HFFc6 (cell line): Measurements from ENCODE around the gene ELMOD3. TPM values are rescaled to one million over a fixed set of nuclear protein-coding genes. Genes with fewer than 3 reads are reported as not detected.
"Not testable (repeated sequence)": the region's sequence is repeated elsewhere in the genome, so short reads cannot be mapped to it uniquely, and the experiment has no call there.

Source experiments
- DNase-seq: peaks from one replicate; pipeline ENCODE4 v3.0.0-alpha.2; 2018
- H3K27ac Mint-ChIP-seq: 2 replicates; pipeline ENCODE4 v1.8.0; 2020; ENCODE audit warnings: mild to moderate bottlenecking, mixed read lengths
- H3K27me3 Mint-ChIP-seq: 2 replicates; pipeline ENCODE4 v1.8.0; 2021; ENCODE audit warnings: mild to moderate bottlenecking, moderate library complexity, mixed read lengths; ENCODE audit not compliant: insufficient read depth
- H3K36me3 Mint-ChIP-seq: 2 replicates; pipeline ENCODE4 v1.8.0; 2021; ENCODE audit warnings: low read depth, mixed read lengths
- H3K4me1 Mint-ChIP-seq: 2 replicates; pipeline ENCODE4 v1.8.0; 2020; ENCODE audit warnings: low read depth, mixed read lengths
- H3K4me3 Mint-ChIP-seq: 2 replicates; pipeline ENCODE4 v1.8.0; 2020; ENCODE audit warnings: mild to moderate bottlenecking, moderate library complexity, mixed read lengths
- H3K9me3 Mint-ChIP-seq: 2 replicates; pipeline ENCODE4 v1.8.0; 2020; ENCODE audit warnings: mild to moderate bottlenecking, mixed read lengths
- CTCF ChIP-seq: fragments of 200-600 bp; sonication (generic); IDR thresholded peaks from 2 replicates; pipeline ENCODE4 v1.5.0; 2021; ENCODE audit warnings: antibody characterized with exemption, mild to moderate bottlenecking
- total RNA-seq, 6 experiments: library from RNA; stranded (reverse); fragmentation: NEBNext Ultra II Directional; extraction: Animal tissue kit (Norgen Biotek cat#: 25700); gene quantifications; 2 replicates in 1 of 6; 3 replicates in 5 of 6; pipeline ENCODE4 v1.2.3, GENCODE V29; 2021

The ELMOD3 gene
- total RNA-seq, 6 experiments from 2014 or later, result 7.0 to 10.9 (median 9.3) TPM

GRCh38 chr2:85327160-85327821 lies 27.3 kb upstream of the ELMOD3 start:
- no peaks in the 10 kb centered on the region for H3K9me3 Mint-ChIP-seq
- peaks cover 50% of the 10 kb centered on the region for H3K4me1 Mint-ChIP-seq
- H3K36me3 Mint-ChIP-seq, result peaks cover 45% of the 10 kb centered on the region
- TF ChIP-seq CTCF, result no peak
- peak overlapping the region; percentile 93 for H3K4me3 Mint-ChIP-seq
- peaks cover 3% of the 10 kb centered on the region; the same call in 1 of the 2 replicates for H3K27me3 Mint-ChIP-seq
- peak overlapping the region; percentile 94 for H3K27ac Mint-ChIP-seq
- DNase-seq, result peak; percentile 36

GRCh38 chr2:85327822-85328617 lies 26.5 kb upstream of the ELMOD3 start, which contains the start of gene TGOLN2:
TSS of gene TGOLN2 (minus strand) at chr2:85327989. CDS start at chr2:85327962, 27 bp downstream.
- Mint-ChIP-seq H3K9me3 (no peaks in the 10 kb centered on the region), H3K27ac (peak within 1 kb of the TSS; percentile 94), H3K4me1 (peaks cover 43% of the 10 kb centered on the region), H3K27me3 (peaks cover 3% of the 10 kb centered on the region; the same call in 1 of the 2 replicates), H3K36me3 (peaks cover 39% of the 10 kb centered on the region), H3K4me3 (peak within 1 kb of the TSS; percentile 93)
- DNase-seq, result peak; percentile 81
- TF ChIP-seq CTCF, result peak; percentile 37

- H3K36me3 Mint-ChIP-seq, result peaks cover 34% of the 10 kb centered on the region
- H3K27me3 Mint-ChIP-seq, result peaks cover 3% of the 10 kb centered on the region; the same call in 1 of the 2 replicates
- no peak for TF ChIP-seq CTCF
- peaks cover 43% of the 10 kb centered on the region for H3K4me1 Mint-ChIP-seq
- no peak overlapping the region; the same call in 1 of the 2 replicates for H3K4me3 Mint-ChIP-seq
- no peaks in the 10 kb centered on the region for H3K9me3 Mint-ChIP-seq
- no peak for DNase-seq
- H3K27ac Mint-ChIP-seq, result no peak overlapping the region
Measured at GRCh38 chr2:85329181-85329651, 25.4 kb upstream of the ELMOD3 start.

GRCh38 chr2:85329701-85330100 lies 24.9 kb upstream of the ELMOD3 start:
- not testable (repeated sequence) for H3K27me3 Mint-ChIP-seq, DNase-seq
- H3K4me1 Mint-ChIP-seq, result peaks cover 39% of the 10 kb centered on the region

GRCh38 chr2:85330839-85331636 lies 23.5 kb upstream of the ELMOD3 start:
- peaks cover 16% of the 10 kb centered on the region for H3K36me3 Mint-ChIP-seq
- H3K27ac Mint-ChIP-seq, result no peak overlapping the region
- DNase-seq, result no peak
- H3K9me3 Mint-ChIP-seq, result no peaks in the 10 kb centered on the region
- peaks cover 3% of the 10 kb centered on the region; the same call in 1 of the 2 replicates for H3K27me3 Mint-ChIP-seq
- no peak for TF ChIP-seq CTCF
- H3K4me3 Mint-ChIP-seq, result no peak overlapping the region
- H3K4me1 Mint-ChIP-seq, result peaks cover 26% of the 10 kb centered on the region

More at GRCh38 chr2:85329701-85330100, 24.9 kb upstream of the ELMOD3 start:
- not testable (repeated sequence) for H3K9me3 Mint-ChIP-seq, H3K27ac Mint-ChIP-seq, H3K4me3 Mint-ChIP-seq
- peaks cover 30% of the 10 kb centered on the region for H3K36me3 Mint-ChIP-seq

GRCh38 chr2:85333877-85334276 lies 20.7 kb upstream of the ELMOD3 start:
- not testable (repeated sequence) for H3K9me3 Mint-ChIP-seq, H3K4me3 Mint-ChIP-seq, H3K4me1 Mint-ChIP-seq, H3K27ac Mint-ChIP-seq, DNase-seq, H3K36me3 Mint-ChIP-seq, H3K27me3 Mint-ChIP-seq
